DMS79 treated with DMSO at 0.1 percent for 48 hours (cell line): ENCODE measurements around the gene LRP1B.

Experiments used
- DNase-seq: peaks from one replicate; lab custom pipeline; 2025; lab: John Stamatoyannopoulos, UW

Gene LRP1B

GRCh38 chr2:142131010-142131669, at the start of gene LRP1B:
Gene LRP1B, minus strand, starts transcription at chr2:142131016. Its CDS starts 287 bp downstream, at chr2:142130729.
- peak; percentile 3 for DNase-seq

DNA sequence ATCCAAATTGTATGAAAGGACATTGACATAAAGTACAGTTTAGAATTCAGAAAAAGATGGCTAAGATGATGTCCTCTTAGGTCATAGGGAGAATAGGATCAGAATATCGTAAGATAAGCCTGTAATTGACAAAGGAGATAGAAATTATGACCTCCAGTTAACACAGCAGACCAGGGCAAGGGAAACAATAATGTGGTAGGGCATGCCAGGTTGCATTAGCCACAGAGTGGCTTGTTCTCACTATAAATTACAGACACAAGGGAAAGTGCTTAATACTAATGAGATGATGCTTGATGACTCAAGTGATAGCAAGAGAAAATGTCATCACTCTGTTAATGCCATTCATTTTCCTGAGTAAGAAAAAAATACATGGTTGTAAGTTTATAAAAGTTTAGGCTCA, 48.9 kb upstream of the LRP1B start:
- DNase-seq: no peak

- DNase-seq: no peak
Observed at GRCh38 chr2:142178604-142179003, 47.8 kb upstream of the LRP1B start.

GRCh38 chr2:142176941-142177340, 46.1 kb upstream of the LRP1B start:
- DNase-seq: no peak

DNA sequence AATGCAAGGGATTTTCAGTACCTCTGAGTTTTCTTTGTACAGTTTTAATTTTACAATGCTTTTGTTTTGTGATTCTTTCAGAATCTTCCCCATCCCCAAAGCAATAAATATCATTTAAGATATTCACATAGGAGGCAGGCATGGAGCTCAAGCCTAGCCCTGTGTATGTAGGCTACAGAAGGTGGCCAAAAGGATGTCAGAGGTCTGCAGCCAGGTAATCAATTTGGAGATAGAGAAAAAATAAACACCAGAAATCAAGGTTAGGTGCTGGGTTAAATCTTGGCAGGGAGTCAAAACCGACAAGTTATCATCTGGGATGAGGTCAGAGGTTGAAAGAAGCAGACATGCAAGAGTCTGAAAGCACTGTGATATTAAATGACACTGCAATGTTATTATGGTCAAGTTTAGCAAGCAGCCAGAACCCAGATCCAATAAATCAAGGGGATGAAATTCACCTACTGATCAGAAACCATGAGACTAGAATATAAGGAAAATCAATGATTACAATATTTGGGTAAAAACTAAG, 45.1 kb upstream of the LRP1B start:
- no peak for DNase-seq

GRCh38 chr2:142174176-142174575, 43.4 kb upstream of the LRP1B start:
- no peak for DNase-seq

GRCh38 chr2:142170847-142171246, 40.0 kb upstream of the LRP1B start:
- no peak for DNase-seq

DNA sequence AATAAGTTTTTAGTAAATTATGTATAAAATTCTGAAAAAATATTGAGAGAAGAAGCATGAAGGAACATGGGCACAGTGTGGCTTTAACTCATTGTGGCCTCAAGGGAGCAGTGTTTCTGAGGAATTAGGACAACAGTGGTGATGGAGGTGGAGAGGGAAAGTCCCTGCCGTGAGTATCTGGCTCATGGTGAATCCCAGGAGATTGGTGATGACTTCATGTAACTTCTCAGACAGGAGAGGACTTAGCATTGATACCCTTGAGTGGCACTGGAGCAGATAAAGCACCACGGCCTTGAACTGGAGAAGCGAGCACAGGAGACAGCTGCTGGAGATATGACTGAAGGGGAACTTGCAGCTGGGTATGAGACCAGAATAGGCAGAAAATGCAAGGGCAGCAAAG, 35.0 kb upstream of the LRP1B start:
- DNase-seq: no peak

DNA sequence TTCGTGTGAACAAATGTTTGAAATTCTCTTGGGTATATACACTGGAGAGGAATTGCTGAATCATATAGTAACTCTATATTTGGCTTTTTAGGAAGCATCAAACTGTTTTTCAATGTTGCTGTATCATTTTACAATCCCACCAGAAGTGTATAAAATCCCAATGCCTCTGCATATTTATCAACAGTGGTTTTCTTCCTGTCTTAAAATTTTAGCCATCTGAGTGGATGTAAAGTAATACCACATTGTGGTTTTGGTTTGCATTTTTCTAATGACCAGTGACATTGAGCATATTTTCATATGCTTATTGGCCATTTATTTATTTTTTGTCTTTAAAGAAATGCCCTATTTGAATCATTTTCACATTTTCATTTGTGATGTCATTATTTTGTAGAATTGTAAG, 22.8 kb upstream of the LRP1B start:
- DNase-seq: no peak

DNA sequence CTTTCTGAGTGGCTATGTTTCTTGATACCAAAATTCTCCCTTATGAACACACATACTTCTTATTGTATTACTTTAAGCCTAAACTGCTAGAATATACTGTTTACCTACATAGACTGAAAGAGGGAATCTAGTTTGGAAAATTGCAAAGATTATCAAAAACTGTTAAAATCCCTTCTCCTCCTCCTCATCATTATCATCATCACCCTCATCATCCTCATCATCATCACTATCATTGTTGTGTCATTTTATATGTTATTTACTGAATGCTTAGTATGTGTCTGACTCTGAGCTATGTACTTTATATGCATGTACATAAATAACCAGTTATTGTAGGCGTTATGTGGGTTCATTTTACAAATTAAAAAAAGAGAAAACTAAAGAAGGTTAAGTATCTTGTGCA, 19.6 kb upstream of the LRP1B start:
- DNase-seq: no peak

DNA sequence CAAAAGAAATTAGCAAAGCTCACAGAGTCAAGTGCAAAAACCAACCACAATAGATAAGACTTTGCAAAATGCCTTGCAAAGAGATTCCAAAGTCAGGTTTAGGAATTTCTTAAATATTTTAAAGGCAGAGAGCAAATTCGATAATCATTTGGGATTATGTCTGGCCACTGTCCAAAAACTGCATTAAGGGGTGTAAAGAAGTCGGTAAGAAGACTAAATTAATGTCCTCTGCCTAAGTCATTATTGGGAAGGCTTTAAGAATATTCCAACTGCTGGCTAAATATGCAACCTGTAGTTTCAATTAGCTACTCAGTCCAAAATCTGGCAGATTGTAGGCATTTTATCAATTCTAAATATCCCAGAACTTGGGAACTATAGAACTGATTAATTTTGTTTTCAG, 13.7 kb upstream of the LRP1B start:
- no peak for DNase-seq

GRCh38 chr2:142142595-142142994, 11.8 kb upstream of the LRP1B start:
- no peak for DNase-seq

GRCh38 chr2:142140434-142140845, 9.6 kb upstream of the LRP1B start:
- peak; percentile 23 for DNase-seq

- DNase-seq: no peak
Observed at GRCh38 chr2:142139384-142139783, 8.6 kb upstream of the LRP1B start.

DNA sequence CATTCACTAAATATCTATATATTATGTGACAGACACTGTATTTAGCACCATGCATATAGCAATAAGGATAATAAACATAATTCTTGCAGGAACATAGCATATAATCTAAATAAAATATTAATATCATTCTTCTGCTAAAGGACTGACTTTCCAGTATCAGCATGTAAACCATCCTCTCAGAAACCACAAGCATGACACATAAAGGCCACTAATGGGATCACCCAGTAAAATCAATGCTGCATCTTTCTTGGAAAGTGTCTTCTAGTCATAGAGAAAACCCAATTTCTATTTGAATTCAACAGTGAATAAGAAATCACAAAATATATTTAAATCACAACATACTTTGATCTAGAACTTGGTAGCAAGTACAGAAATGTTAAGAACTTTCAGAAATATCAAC, 5.8 kb upstream of the LRP1B start:
- DNase-seq: no peak

GRCh38 chr2:142134911-142135310, 4.1 kb upstream of the LRP1B start:
- DNase-seq: no peak

DNA sequence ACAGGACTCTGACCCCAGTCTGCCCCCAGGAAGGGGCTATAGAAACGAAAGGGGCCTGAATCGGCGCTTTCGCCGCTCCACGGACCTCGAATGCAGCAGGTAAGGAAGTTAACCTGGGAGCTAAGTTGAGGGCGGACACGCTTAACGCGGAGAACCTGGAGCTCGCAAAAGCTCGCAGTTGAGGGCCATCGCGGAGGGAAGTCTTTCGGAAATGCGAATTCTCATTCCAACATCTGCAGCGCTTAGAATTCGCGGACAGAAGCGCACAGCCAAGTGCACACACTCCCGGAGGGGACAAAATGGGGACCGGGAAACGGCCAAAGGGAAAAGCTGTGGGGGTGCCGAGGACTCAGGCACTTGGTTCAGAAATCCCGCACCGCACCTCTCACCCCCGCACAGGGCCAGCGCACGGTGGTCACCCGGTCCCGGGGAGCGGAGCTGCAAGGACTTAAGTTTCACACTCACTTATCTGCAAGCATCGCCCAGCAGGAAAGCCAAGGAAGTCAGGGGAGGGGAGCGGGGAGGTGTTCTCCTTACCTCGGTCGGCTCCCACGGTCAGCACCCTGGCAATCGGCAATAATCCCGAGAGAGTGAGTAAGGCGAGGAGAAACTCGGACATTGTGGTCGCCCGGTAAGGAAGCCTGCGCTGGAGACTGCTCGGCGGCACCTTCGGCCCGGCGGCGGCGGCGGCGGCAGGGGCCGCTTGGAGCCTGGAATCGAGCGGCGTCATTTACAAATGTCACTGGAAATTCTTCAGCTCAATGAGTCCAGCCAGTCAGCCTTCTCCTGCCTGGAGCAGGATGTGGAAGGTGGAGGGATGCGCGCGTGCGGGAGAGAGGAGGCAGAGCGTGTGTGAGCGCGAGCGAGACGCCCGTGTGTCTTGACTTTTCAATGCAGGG, 456 bp downstream of the LRP1B start:
- DNase-seq: peak; percentile 1

DNA sequence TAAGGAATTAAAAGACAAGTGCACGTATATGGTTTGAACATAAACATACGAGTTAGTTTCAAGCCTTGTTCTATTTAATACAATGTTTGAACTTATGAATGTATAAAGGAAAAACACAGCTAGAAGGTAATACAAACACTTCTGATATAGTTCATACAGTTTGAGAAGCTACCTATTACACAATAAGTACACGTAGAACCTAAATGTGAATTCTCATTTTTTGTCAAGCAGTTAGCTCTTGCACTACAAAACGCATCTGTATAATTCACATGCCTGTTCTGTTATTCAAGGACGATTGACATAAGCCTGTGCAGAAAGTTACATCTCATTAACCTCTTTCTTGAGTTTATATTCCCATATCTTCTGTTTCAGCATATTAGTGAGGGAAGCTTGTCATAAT, 2.7 kb downstream of the LRP1B start:
- no peak for DNase-seq

DNA sequence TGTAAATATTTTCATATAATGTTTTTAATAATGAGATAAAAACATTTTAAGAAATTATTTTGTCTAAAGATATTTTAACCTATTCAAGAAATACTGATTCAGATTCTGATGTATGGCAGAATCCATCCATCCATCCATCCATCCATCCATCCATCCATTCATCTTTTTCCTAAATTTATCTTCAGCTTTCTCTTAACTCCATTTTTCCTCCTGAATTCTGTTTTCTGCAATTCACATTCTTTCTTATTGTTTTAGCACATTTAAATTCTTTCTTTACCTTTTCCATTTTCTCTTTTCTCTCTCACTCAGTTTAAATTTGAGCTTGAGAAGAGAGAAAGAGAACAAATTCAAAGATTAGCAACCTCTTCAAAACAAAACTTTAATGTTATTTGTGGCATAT, 3.6 kb downstream of the LRP1B start:
- DNase-seq: no peak

GRCh38 chr2:142124706-142125105, 6.1 kb downstream of the LRP1B start:
- DNase-seq: no peak

DNA sequence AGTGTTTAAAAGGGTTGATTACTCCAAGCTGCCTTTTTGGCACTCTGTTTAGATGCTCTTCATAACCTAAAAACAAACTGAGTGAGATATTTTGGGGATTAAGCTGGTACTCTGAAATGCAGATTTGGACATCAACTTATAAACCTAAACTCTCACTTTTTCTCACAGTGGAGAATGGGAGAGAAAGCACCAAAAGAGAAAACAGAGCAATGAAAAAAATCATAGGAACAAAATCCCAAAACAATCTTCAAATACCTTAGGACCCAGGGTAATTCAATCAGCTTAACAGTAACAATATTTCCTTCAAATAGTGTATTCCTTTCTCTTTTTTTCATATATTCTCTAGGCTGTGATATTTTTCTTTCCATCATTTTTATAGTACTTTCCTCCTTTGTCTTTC, 11.5 kb downstream of the LRP1B start:
- no peak for DNase-seq

DNA sequence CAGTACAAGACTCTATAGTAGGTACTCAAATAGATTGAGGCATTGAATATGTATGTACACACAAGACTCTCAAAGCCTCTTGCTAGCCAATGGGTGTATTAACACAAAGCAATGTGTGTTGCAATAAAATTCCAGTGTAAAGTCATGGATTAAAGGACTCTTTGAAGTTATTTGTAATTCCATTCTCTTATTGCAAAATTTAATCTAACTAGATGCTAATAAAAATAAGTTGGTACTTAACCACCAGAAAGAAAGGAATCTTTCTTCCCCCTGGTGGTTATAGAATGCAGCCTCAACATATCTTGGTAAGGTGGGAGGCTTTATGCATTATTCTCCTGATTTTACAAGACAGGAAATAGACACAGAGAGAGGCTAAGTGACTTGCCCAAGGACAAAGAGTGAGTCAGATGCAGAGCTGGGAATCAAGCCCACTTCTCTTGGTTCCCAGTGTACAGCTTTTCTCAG, 18.0 kb downstream of the LRP1B start:
- DNase-seq: no peak

DNA sequence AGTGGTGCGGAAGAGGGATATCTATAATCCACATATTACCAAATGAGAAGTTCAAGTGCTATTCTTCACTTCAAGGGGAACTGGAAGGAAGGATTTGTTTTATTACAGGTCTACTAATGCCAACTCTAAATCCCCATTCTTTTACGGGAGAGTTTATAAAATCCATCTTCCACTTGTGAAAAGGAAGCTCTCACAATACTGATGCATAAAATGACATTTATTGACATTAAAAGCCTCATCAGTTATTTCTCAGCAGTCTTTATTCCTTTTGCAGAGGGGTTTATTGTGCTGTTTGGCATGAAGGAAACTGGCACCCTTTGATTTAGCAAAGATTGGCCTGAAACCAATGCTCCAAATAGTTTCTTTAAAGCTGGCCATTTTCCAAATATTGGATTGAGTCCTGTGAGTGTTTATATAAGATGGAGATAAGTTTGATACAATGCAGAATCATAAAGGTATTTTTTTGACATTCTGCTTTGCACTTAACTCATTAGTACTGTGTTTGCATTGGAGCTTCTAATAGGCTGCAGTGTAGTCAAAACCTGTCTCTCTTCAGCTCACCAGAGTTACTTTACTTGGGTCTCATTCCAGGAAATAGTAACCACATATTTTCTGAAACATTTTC, 26.6 kb downstream of the LRP1B start:
- no peak for DNase-seq
